HFFc6 (cell line): ENCODE results near the gene OR5L2. TPM values are rescaled to one million over a fixed set of nuclear protein-coding genes. Genes with fewer than 3 reads are reported as not detected.

Experiments used
- DNase-seq: peaks from one replicate; pipeline ENCODE4 v3.0.0-alpha.2; 2018
- H3K27ac Mint-ChIP-seq: 2 replicates; pipeline ENCODE4 v1.8.0; 2020; ENCODE audit warnings: mild to moderate bottlenecking, mixed read lengths
- H3K27me3 Mint-ChIP-seq: 2 replicates; pipeline ENCODE4 v1.8.0; 2021; ENCODE audit warnings: mild to moderate bottlenecking, moderate library complexity, mixed read lengths; ENCODE audit not compliant: insufficient read depth
- H3K36me3 Mint-ChIP-seq: 2 replicates; pipeline ENCODE4 v1.8.0; 2021; ENCODE audit warnings: low read depth, mixed read lengths
- H3K4me1 Mint-ChIP-seq: 2 replicates; pipeline ENCODE4 v1.8.0; 2020; ENCODE audit warnings: low read depth, mixed read lengths
- H3K4me3 Mint-ChIP-seq: 2 replicates; pipeline ENCODE4 v1.8.0; 2020; ENCODE audit warnings: mild to moderate bottlenecking, moderate library complexity, mixed read lengths
- H3K9me3 Mint-ChIP-seq: 2 replicates; pipeline ENCODE4 v1.8.0; 2020; ENCODE audit warnings: mild to moderate bottlenecking, mixed read lengths
- CTCF ChIP-seq: fragments of 200-600 bp; sonication (generic); IDR thresholded peaks from 2 replicates; pipeline ENCODE4 v1.5.0; 2021; ENCODE audit warnings: antibody characterized with exemption, mild to moderate bottlenecking
- long read RNA-seq: library from polyadenylated mRNA; unstranded; transcript quantifications from one replicate; pipeline ENCODE4 v2.0.0, GENCODE V29; 2019
- total RNA-seq, 6 experiments: library from RNA; stranded (reverse); fragmentation: NEBNext Ultra II Directional; extraction: Animal tissue kit (Norgen Biotek cat#: 25700); gene quantifications; 2 replicates in 1 of 6; 3 replicates in 5 of 6; pipeline ENCODE4 v1.2.3, GENCODE V29; 2021

The OR5L2 gene
- not detected for total RNA-seq
- long read RNA-seq, result 0 reads

DNA sequence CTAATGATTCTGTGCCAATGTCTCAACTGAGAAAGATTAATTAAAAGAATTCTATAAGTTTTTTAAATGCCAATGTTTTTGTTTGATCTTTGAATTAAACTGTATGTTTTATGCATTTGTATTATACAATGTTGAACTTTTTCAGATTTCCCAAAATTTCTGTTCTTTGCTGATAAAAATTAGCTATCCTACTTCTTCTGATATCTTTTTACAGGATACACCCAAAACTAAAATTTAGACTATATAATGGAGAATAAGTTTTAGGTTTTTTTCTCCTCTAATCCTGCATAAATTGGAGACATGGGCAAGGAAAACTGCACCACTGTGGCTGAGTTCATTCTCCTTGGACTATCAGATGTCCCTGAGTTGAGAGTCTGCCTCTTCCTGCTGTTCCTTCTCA lies at the start of gene OR5L2:
Gene OR5L2 (plus strand): TSS at position 301 of the 400 bp plus-strand sequence. CDS start 0 bp downstream, at position 301.
- no peak within 1 kb of the TSS for H3K27ac Mint-ChIP-seq
- H3K27me3 Mint-ChIP-seq, result no peaks in the 10 kb centered on the region
- TF ChIP-seq CTCF, result no peak
- DNase-seq, result no peak
- H3K4me1 Mint-ChIP-seq, result no peaks in the 10 kb centered on the region
- H3K36me3 Mint-ChIP-seq, result no peaks in the 10 kb centered on the region
- H3K9me3 Mint-ChIP-seq, result peaks cover 4% of the 10 kb centered on the region; the same call in 1 of the 2 replicates
- no peak within 1 kb of the TSS for H3K4me3 Mint-ChIP-seq

DNA sequence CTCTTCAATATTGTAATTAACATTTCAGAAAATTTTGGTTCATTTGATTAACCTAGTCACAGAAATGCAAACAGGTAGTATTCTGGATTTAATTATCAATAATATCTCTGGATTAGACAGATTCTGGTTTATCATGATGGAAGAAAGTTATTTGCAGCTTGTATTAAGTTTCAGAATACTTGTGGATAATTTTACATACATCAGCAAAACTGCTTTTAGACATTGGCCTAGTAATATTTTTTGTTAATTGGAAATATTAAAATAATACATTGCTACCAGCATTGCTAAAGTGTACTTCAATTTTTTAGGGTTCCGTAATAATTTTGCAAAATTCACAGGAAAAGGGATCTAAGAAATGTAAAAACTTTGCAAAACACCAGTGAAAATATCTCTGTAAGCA lies 35.4 kb upstream of the OR5L2 start:
- TF ChIP-seq CTCF, result no peak
- H3K36me3 Mint-ChIP-seq, result no peaks in the 10 kb centered on the region
- H3K4me3 Mint-ChIP-seq, result no peak overlapping the region
- no peak overlapping the region for H3K27ac Mint-ChIP-seq
- H3K9me3 Mint-ChIP-seq, result peaks cover 14% of the 10 kb centered on the region
- no peak for DNase-seq
- H3K27me3 Mint-ChIP-seq, result no peaks in the 10 kb centered on the region
- H3K4me1 Mint-ChIP-seq, result no peaks in the 10 kb centered on the region

GRCh38 chr11:55793321-55793720 lies 33.7 kb upstream of the OR5L2 start:
- H3K4me3 Mint-ChIP-seq, result no peak overlapping the region
- H3K27me3 Mint-ChIP-seq, result no peaks in the 10 kb centered on the region
- H3K36me3 Mint-ChIP-seq, result no peaks in the 10 kb centered on the region
- no peak for DNase-seq
- H3K4me1 Mint-ChIP-seq, result no peaks in the 10 kb centered on the region
- peaks cover 14% of the 10 kb centered on the region for H3K9me3 Mint-ChIP-seq
- no peak for TF ChIP-seq CTCF
- H3K27ac Mint-ChIP-seq, result no peak overlapping the region

DNA sequence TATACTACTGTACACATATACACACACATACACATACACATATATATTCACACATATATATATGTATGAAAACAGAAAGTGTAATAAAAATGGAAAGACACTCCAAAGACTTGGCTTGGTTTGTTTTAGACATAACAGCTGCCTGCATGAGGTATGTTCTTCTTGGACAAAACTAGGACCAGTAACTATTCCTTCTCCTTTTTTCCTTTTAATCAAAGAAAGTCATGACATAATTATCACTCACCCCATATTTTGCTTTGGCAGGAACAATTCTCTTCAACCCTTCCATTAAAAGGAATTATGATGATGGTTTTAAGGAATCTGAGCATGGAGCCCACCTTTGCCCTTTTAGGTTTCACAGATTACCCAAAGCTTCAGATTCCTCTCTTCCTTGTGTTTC lies 31.8 kb upstream of the OR5L2 start, which contains the start of gene OR5D14:
Gene OR5D14 (plus strand): TSS at position 301 of the 400 bp plus-strand sequence. CDS start 0 bp downstream, at position 301.
- no peak within 1 kb of the TSS for H3K4me3 Mint-ChIP-seq
- no peaks in the 10 kb centered on the region for H3K4me1 Mint-ChIP-seq
- no peak within 1 kb of the TSS for H3K27ac Mint-ChIP-seq
- no peak for DNase-seq
- H3K36me3 Mint-ChIP-seq, result no peaks in the 10 kb centered on the region
- TF ChIP-seq CTCF, result no peak
- no peaks in the 10 kb centered on the region for H3K27me3 Mint-ChIP-seq
- peaks cover 19% of the 10 kb centered on the region for H3K9me3 Mint-ChIP-seq

DNA sequence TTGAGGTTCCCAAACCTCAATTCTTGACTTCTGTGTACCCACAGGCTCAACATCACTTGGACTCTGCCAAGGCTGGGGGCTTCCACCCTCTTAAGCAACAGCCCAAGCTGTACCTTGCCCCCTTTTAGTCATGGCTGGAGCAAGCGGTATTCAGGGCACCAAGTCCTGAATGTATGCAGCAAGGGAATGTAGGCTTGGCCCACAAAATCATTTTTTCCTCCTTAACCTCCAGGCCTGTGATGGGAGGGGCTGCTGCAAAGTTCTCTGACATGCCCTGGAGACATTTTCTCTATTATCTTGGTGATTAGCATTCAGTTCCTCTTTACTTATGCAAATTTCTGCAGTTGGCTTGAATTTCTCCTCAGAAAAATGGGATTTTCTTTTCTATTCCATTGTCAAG lies 20.8 kb upstream of the OR5L2 start:
- no peak overlapping the region for H3K27ac Mint-ChIP-seq
- peaks cover 21% of the 10 kb centered on the region; the same call in 1 of the 2 replicates for H3K9me3 Mint-ChIP-seq
- no peak overlapping the region for H3K4me3 Mint-ChIP-seq
- no peak for TF ChIP-seq CTCF
- DNase-seq, result no peak
- H3K4me1 Mint-ChIP-seq, result no peaks in the 10 kb centered on the region
- no peaks in the 10 kb centered on the region for H3K27me3 Mint-ChIP-seq
- no peaks in the 10 kb centered on the region for H3K36me3 Mint-ChIP-seq

DNA sequence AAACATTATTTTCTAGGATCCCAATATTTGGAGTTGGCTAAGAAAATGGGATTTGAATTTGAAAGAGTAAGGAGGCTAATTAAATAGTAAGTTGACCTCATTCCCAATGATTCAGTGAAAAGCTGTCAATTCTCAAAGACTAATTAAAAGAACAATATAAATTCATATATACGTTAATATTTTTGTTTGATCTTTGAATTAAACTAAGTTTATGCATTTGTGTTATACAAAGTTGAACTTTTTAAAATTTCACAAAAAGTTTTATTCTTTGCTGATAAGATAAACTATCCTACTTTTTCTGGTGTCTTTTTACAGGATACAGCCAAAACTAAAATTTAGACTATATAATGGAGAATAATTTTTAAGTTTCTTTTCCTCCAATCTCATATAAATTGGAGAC lies 16.0 kb upstream of the OR5L2 start, which contains the start of gene OR5L1:
Gene OR5L1 (plus strand): TSS at position 301 of the 400 bp plus-strand sequence. CDS start 100 bp downstream, outside the sequence.
- H3K27me3 Mint-ChIP-seq, result no peaks in the 10 kb centered on the region
- peaks cover 10% of the 10 kb centered on the region; the same call in 1 of the 2 replicates for H3K9me3 Mint-ChIP-seq
- H3K27ac Mint-ChIP-seq, result no peak within 1 kb of the TSS
- no peaks in the 10 kb centered on the region for H3K4me1 Mint-ChIP-seq
- DNase-seq, result no peak
- no peak for TF ChIP-seq CTCF
- H3K4me3 Mint-ChIP-seq, result no peak within 1 kb of the TSS
- H3K36me3 Mint-ChIP-seq, result no peaks in the 10 kb centered on the region
